Measurements from ENCODE around the gene AP1S1. TPM values are rescaled to one million over a fixed set of nuclear protein-coding genes. Genes with fewer than 3 reads are reported as not detected.

Gene AP1S1
- total and polyA plus RNA-seq, 9 of the 15 experiments (the other 6 are each of a cell fraction or from before 2014, with no cell fraction given), result 4.4 to 149 (median 89.4) TPM

DNA sequence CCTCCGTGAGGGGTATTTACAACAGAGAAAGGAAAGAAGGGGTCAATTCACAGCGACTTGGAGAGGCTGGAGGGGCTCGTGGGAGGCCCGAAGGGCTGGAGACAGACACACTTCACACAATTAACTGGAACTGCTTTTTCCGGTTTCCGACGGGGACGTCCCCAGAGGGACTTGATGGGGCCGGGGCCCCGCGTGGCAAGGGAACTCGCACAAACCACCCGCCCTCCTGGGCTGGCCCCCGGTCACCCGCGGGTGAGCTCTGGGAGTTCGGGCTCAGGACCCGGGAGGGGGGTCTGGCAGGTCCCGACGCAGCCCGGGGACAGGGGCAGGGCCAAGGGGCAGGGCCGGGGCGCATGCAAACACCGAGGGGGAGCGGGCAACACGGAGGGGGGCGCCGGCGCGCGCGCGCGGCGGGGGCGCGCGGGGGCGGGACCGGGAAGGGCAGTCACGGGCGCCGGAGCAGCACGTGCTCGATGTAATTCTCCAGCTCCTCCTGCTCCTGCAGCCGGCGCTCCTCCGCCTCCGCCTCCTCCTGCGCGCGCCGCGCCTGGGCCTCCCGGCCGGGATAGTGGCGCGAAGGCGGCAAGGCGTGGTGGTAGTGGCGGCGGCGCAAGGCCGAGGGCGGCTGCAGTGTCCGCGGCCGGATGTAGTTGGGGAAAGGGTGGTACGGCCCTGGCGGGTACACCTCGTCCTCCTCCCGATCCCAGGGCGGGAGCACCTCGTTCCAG is 8.4 kb downstream of the AP1S1 start (continued):
- TF ChIP-seq ZNF174 (CRISPR knock-in tag; IDR thresholded peaks at IDR 0.05) (no peak), MTA2 (IDR thresholded peaks at IDR 0.05; ENCODE audit: low read depth) (no peak), WHSC1 (IDR thresholded peaks at IDR 0.05; ENCODE audit: low read length) (no peak), PHTF2 (CRISPR knock-in tag; IDR thresholded peaks at IDR 0.05) (no peak), SMARCE1 (IDR thresholded peaks at IDR 0.05) (no peak), GABPA (tag; conservative IDR thresholded peaks at IDR 0.05; ENCODE audit: low read depth) (no peak), ZNF586 (CRISPR knock-in tag; conservative IDR thresholded peaks at IDR 0.05) (no peak), HNRNPLL (IDR thresholded peaks at IDR 0.05; ENCODE audit: low read depth, low read length, poor library complexity, severe bottlenecking) (no peak), XRCC4 (IDR thresholded peaks at IDR 0.05; ENCODE audit: extremely low read depth, insufficient read depth, insufficient read length) (no peak), PTRF (tag; IDR thresholded peaks at IDR 0.05) (no peak), EP400 (IDR thresholded peaks at IDR 0.05) (no peak), MBD2 (IDR thresholded peaks at IDR 0.05; ENCODE audit: borderline replicate concordance, low read depth) (peak; percentile 20; the same call in 1 of the 2 replicates), FUS (optimal IDR thresholded peaks at IDR 0.05; ENCODE audit: low read depth, low read length) (no peak)
- TF ChIP-seq, protein P1, sequence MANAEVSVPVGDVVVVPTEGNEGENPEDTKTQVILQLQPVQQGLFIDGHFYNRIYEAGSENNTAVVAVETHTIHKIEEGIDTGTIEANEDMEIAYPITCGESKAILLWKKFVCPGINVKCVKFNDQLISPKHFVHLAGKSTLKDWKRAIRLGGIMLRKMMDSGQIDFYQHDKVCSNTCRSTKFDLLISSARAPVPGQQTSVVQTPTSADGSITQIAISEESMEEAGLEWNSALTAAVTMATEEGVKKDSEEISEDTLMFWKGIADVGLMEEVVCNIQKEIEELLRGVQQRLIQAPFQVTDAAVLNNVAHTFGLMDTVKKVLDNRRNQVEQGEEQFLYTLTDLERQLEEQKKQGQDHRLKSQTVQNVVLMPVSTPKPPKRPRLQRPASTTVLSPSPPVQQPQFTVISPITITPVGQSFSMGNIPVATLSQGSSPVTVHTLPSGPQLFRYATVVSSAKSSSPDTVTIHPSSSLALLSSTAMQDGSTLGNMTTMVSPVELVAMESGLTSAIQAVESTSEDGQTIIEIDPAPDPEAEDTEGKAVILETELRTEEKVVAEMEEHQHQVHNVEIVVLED (CRISPR knock-in tag; IDR thresholded peaks at IDR 0.05), result no peak
- TF ChIP-seq, protein P2, sequence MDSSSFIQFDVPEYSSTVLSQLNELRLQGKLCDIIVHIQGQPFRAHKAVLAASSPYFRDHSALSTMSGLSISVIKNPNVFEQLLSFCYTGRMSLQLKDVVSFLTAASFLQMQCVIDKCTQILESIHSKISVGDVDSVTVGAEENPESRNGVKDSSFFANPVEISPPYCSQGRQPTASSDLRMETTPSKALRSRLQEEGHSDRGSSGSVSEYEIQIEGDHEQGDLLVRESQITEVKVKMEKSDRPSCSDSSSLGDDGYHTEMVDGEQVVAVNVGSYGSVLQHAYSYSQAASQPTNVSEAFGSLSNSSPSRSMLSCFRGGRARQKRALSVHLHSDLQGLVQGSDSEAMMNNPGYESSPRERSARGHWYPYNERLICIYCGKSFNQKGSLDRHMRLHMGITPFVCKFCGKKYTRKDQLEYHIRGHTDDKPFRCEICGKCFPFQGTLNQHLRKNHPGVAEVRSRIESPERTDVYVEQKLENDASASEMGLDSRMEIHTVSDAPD (CRISPR knock-in tag; IDR thresholded peaks at IDR 0.05), result no peak
- TF ChIP-seq, protein P3, sequence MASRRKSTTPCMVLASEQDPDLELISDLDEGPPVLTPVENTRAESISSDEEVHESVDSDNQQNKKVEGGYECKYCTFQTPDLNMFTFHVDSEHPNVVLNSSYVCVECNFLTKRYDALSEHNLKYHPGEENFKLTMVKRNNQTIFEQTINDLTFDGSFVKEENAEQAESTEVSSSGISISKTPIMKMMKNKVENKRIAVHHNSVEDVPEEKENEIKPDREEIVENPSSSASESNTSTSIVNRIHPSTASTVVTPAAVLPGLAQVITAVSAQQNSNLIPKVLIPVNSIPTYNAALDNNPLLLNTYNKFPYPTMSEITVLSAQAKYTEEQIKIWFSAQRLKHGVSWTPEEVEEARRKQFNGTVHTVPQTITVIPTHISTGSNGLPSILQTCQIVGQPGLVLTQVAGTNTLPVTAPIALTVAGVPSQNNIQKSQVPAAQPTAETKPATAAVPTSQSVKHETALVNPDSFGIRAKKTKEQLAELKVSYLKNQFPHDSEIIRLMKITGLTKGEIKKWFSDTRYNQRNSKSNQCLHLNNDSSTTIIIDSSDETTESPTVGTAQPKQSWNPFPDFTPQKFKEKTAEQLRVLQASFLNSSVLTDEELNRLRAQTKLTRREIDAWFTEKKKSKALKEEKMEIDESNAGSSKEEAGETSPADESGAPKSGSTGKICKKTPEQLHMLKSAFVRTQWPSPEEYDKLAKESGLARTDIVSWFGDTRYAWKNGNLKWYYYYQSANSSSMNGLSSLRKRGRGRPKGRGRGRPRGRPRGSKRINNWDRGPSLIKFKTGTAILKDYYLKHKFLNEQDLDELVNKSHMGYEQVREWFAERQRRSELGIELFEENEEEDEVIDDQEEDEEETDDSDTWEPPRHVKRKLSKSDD (conservative IDR thresholded peaks at IDR 0.05; ENCODE audit: low read length), result no peak
- TF ChIP-seq, protein P4, sequence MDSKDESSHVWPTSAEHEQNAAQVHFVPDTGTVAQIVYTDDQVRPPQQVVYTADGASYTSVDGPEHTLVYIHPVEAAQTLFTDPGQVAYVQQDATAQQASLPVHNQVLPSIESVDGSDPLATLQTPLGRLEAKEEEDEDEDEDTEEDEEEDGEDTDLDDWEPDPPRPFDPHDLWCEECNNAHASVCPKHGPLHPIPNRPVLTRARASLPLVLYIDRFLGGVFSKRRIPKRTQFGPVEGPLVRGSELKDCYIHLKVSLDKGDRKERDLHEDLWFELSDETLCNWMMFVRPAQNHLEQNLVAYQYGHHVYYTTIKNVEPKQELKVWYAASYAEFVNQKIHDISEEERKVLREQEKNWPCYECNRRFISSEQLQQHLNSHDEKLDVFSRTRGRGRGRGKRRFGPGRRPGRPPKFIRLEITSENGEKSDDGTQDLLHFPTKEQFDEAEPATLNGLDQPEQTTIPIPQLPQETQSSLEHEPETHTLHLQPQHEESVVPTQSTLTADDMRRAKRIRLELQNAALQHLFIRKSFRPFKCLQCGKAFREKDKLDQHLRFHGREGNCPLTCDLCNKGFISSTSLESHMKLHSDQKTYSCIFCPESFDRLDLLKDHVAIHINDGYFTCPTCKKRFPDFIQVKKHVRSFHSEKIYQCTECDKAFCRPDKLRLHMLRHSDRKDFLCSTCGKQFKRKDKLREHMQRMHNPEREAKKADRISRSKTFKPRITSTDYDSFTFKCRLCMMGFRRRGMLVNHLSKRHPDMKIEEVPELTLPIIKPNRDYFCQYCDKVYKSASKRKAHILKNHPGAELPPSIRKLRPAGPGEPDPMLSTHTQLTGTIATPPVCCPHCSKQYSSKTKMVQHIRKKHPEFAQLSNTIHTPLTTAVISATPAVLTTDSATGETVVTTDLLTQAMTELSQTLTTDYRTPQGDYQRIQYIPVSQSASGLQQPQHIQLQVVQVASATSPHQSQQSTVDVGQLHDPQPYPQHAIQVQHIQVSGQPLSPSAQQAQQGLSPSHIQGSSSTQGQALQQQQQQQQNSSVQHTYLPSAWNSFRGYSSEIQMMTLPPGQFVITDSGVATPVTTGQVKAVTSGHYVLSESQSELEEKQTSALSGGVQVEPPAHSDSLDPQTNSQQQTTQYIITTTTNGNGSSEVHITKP (IDR thresholded peaks at IDR 0.05; ENCODE audit: partially characterized antibody), result peak; percentile 21
- TF ChIP-seq, protein P5, sequence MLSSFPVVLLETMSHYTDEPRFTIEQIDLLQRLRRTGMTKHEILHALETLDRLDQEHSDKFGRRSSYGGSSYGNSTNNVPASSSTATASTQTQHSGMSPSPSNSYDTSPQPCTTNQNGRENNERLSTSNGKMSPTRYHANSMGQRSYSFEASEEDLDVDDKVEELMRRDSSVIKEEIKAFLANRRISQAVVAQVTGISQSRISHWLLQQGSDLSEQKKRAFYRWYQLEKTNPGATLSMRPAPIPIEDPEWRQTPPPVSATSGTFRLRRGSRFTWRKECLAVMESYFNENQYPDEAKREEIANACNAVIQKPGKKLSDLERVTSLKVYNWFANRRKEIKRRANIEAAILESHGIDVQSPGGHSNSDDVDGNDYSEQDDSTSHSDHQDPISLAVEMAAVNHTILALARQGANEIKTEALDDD (IDR thresholded peaks at IDR 0.05), result no peak
